ENCODE results near the gene TEX38.
"Not testable (repeated sequence)": the region's sequence is repeated elsewhere in the genome, so short reads cannot be mapped to it uniquely, and the experiment has no call there.

The TEX38 gene

GRCh38 chr1:46671554-46671953, at the start of gene TEX38:
TSS of gene TEX38 (plus strand) at chr1:46671854. CDS start at chr1:46671935, 81 bp downstream.
- in situ Hi-C loops (cut with HindIII; ENCODE audit: low sequenced_read_pairs) = no loop called here

GRCh38 chr1:46621930-46622329, 49.7 kb upstream of the TEX38 start:
- in situ Hi-C loops (cut with HindIII; ENCODE audit: low sequenced_read_pairs) = no loop called here

- in situ Hi-C loops (cut with HindIII; ENCODE audit: low sequenced_read_pairs) = no loop called here
Measured at GRCh38 chr1:46622344-46622743, 49.3 kb upstream of the TEX38 start.

GRCh38 chr1:46623743-46624644, 47.7 kb upstream of the TEX38 start:
- in situ Hi-C loops (cut with HindIII; ENCODE audit: low sequenced_read_pairs) = no loop called here

GRCh38 chr1:46630719-46631118, 40.9 kb upstream of the TEX38 start:
- in situ Hi-C loops (cut with HindIII; ENCODE audit: low sequenced_read_pairs) = no loop called here

GRCh38 chr1:46635205-46635604, 36.4 kb upstream of the TEX38 start:
- in situ Hi-C loops (cut with HindIII; ENCODE audit: low sequenced_read_pairs) = no loop called here

GRCh38 chr1:46637444-46638083, 34.1 kb upstream of the TEX38 start:
- in situ Hi-C loops (cut with HindIII; ENCODE audit: low sequenced_read_pairs) = no loop called here

- in situ Hi-C loops (cut with HindIII; ENCODE audit: low sequenced_read_pairs) = no loop called here
Measured at GRCh38 chr1:46638921-46639320, 32.7 kb upstream of the TEX38 start.

- in situ Hi-C loops (cut with HindIII; ENCODE audit: low sequenced_read_pairs) = no loop called here
Measured at GRCh38 chr1:46639547-46639946, 32.1 kb upstream of the TEX38 start.

- in situ Hi-C loops (cut with HindIII; ENCODE audit: low sequenced_read_pairs) = no loop called here
Measured at GRCh38 chr1:46642115-46642680, 29.5 kb upstream of the TEX38 start.

- in situ Hi-C loops (cut with HindIII; ENCODE audit: low sequenced_read_pairs) = no loop called here
Measured at GRCh38 chr1:46643368-46643775, 28.3 kb upstream of the TEX38 start.

GRCh38 chr1:46645815-46646214, 25.8 kb upstream of the TEX38 start:
- in situ Hi-C loops (cut with HindIII; ENCODE audit: low sequenced_read_pairs) = no loop called here

- in situ Hi-C loops (cut with HindIII; ENCODE audit: low sequenced_read_pairs) = no loop called here
Measured at GRCh38 chr1:46646331-46646730, 25.3 kb upstream of the TEX38 start.

GRCh38 chr1:46646844-46647243, 24.8 kb upstream of the TEX38 start:
- in situ Hi-C loops (cut with HindIII; ENCODE audit: low sequenced_read_pairs) = no loop called here

- in situ Hi-C loops (cut with HindIII; ENCODE audit: low sequenced_read_pairs) = no loop called here
Measured at GRCh38 chr1:46647611-46648010, 24.0 kb upstream of the TEX38 start.

GRCh38 chr1:46649764-46650163, 21.9 kb upstream of the TEX38 start:
- in situ Hi-C loops (cut with HindIII; ENCODE audit: low sequenced_read_pairs) = no loop called here

GRCh38 chr1:46650491-46650890, 21.2 kb upstream of the TEX38 start:
- in situ Hi-C loops (cut with HindIII; ENCODE audit: low sequenced_read_pairs) = no loop called here

- in situ Hi-C loops (cut with HindIII; ENCODE audit: low sequenced_read_pairs) = not testable (repeated sequence)
Measured at GRCh38 chr1:46651152-46651551, 20.5 kb upstream of the TEX38 start.

- in situ Hi-C loops (cut with HindIII; ENCODE audit: low sequenced_read_pairs) = no loop called here
Measured at GRCh38 chr1:46652321-46653100, 19.1 kb upstream of the TEX38 start.

GRCh38 chr1:46653405-46653958, 18.2 kb upstream of the TEX38 start:
- in situ Hi-C loops (cut with HindIII; ENCODE audit: low sequenced_read_pairs) = no loop called here

- in situ Hi-C loops (cut with HindIII; ENCODE audit: low sequenced_read_pairs) = no loop called here
Measured at GRCh38 chr1:46654012-46654411, 17.6 kb upstream of the TEX38 start.
